Activated T-helper 1 cell treated with anti-CD3 and anti-CD28 coated beads, Interleukin-2, amount 50 U/mL, for 16 hours (primary cell): ENCODE measurements around the gene ST8SIA6.
"Not testable (repeated sequence)": the region's sequence is repeated elsewhere in the genome, so short reads cannot be mapped to it uniquely, and the experiment has no call there.

Experiments used
- DNase-seq, 2 donors: peaks; one replicate each; pipeline ENCODE4 v3.0.0-alpha.2; 2020; ENCODE audit warnings: low read depth in 1 of 2, low spot score in 1 of 2

ST8SIA6 gene

GRCh38 chr10:17457083-17457482, 2.7 kb upstream of the ST8SIA6 start:
- no peak for DNase-seq

GRCh38 chr10:17456032-17456548, 1.7 kb upstream of the ST8SIA6 start:
- DNase-seq, result no peak

- DNase-seq, result no peak
These were observed 673 bp upstream of the ST8SIA6 start for GRCh38 chr10:17455015-17455520.

DNA sequence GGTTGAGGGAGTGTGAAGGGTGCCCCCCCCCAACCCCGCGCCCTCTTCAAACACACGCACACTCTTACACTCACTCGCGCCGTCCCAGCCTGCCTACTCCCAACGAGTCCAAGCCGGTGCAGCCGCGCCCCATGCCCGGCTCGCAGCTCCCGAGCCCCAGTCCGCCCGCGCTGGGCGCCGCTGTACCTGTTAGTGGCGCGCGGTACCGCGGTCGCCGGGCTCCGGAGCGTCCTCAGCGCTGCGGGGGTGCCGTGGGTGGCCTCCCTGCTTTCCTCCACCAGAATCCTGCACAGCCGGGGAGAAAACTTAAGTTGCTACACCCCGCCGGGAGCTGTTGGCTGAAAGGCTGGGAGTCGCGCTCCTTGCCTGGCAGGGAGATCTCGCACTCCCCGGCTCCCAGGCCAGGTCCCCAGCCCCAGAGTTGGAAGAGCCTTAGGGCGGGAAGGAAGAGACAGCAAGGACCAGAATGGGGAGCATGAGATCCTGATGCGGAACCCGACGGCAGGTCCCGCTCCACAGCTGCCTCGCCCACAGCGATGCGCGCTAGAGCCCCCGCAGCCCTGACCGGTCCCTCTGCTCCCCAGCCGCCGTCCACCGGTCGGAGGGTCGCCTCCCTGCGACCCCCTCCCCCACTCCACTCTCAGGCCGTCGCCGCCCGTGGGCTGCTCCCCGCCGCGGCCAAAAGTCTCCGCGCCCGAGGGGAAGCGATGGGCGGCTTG, 863 bp downstream of the ST8SIA6 start:
- DNase-seq, result no peak

DNA sequence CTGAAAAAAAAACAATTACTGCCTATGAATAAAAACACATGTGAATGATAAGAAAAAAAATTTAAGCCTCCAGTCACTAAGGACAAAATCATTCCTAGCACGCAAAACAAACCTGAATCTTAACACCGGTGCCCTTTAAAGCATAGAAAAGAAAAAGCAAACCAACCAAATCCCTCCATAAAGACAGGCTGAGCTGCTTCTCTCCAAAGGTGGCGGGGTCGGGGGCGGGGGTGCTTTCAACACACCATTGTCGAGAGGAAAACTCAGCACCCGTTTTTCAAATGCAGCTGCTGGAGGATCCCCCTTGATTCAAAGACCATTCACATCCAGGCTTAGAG, 1.4 kb downstream of the ST8SIA6 start:
- DNase-seq, result no peak

- DNase-seq, result no peak
These were observed 2.1 kb downstream of the ST8SIA6 start for GRCh38 chr10:17452060-17452841.

DNA sequence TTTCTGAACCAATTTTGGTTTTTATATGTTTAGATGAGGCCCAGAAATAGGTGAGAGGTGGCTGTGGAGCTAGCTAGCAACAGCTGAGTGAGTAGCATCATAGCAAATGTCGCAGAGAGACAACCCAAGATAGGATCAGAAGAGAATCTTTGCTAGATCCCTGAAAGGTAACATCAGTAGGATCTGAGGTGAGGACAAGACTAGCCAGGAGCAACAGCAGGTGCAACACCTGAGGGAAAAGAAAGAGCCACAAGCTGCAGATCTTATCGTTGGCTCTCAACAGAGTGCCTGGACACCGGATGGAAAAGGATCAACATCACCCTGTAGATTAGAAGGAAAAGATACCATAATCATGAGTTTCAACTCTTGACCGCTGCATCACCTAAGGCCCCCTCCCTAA, 4.4 kb downstream of the ST8SIA6 start:
- DNase-seq, result no peak

DNA sequence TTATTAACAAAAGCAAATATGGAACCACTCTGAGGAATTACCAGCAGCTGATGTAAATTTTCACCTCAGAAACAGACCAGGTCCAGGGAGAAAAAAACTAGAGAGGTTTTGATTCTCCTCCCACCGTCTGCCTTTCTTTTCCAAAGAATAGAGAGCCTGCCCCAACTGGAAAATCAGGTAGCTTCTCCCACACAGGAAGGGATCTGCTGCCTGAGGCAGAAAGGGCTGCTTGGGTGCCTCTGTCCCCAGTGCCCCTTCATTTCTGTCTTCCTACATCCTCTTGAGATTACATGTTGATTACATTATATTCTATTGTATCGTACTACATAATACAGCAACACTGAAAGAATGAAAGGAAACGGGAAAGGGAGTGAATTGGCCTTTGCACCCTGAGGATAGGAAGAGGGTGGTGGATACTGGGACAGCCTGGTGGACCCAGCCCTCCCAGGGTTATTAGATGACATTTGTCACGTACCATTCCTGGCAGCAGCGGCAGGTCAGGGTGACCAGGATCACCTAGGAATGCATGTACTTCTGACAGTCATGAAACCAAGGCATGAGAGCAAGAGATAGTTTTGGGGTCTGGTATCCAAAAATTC, 8.9 kb downstream of the ST8SIA6 start:
- DNase-seq, result no peak

DNA sequence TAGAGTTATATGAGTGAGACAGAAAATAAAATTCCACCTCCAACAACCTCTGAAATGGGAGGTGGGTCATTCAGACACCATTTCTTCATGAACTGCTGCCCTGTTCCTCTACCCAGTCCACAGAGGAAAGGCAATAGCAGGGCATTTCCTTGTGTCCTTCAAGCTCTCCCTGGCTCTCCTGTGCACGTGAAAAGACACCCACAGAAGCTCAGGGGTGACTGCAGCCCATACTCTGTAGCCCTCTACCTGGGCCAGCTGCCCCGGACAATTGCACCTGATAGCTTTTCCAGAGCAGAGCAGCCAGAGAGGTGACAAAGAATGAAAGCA, 10.0 kb downstream of the ST8SIA6 start:
- no peak for DNase-seq

DNA sequence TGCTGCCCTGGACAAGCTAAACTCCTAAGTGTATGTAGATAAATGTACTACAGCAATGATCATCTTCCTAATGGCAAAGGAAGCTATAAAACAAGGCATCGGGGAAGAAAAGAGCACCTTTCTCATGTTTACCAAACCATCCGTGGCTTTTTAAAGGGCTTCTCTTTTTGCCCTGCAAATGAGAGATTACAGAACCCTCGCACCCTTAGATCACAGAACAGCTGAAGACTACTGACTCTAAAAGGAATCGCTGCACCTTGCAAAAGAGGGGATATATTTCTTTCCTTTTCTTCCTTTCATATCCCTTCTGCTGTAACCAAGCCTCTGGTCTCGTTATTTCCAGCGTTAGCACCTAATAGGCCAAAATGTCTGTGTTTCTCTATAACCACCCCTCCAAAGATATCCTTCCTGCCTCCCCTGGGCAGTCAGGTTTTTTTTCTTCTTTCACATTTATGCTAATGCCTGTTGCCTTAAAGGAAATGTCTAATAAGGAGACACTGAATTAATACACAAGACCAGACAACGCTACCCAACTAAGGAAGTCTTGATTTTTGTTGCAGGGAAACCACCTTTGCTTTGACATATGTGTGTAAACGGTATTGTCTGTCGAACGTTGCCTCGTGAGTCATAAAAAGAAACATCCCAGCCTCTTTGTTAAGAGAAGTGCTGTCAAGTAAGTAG, 10.5 kb downstream of the ST8SIA6 start:
- no peak for DNase-seq

- DNase-seq, result no peak
These were observed 15.8 kb downstream of the ST8SIA6 start for GRCh38 chr10:17438583-17438982.

DNA sequence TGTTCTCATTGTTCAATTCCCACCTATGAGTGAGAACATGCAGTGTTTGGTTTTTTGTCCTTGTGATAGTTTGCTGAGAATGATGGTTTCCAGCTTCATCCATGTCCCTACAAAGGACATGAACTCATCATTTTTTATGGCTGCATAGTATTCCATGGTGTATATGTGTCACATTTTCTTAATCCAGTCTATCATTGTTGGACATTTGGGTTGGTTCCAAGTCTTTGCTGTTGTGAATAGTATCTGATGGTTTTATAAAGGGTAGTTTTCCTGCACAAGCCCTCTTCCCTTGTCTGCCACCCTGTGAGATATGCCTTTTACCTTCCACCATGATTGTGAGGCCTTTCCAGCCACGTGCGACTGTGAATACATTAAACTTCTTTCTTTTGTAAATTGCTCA, 17.8 kb downstream of the ST8SIA6 start:
- DNase-seq, result not testable (repeated sequence)

DNA sequence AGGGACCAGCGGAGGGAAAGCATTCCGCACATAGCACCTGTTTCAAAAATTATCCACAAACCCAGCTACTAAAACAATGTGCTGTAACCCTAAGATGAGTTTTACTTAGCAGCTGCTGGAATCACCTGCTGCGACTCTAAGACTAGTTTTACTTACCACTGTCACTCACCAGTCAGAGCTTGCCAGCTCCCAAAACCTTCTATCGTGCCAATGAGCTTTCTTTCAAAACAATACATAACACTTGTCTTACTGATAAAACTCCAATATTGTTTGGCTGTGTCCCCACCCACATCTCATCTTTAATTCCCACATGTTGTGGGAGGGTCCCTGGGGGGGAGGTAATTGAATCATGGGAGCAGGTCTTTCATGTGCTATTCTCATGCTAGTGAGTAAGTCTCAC, 18.4 kb downstream of the ST8SIA6 start:
- DNase-seq, result no peak

DNA sequence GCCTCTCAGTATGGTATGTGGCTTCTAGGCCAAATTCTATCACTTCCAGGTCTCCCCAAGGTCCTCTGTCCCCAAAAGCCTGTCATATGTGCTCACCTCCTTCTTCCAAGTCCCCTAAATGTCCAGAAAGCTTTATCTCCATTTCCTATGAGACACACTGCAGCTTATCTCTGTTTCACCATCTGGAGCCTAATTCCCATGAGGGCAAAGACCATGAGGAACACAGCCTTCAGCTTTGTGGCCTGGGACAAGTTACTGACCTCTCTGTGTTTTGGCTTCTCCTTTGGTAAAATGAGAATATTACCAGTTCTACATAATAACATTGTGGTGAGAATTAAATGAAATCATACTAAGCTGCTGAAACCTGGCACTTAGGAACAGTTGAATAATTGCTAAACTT, 19.2 kb downstream of the ST8SIA6 start:
- no peak for DNase-seq

DNA sequence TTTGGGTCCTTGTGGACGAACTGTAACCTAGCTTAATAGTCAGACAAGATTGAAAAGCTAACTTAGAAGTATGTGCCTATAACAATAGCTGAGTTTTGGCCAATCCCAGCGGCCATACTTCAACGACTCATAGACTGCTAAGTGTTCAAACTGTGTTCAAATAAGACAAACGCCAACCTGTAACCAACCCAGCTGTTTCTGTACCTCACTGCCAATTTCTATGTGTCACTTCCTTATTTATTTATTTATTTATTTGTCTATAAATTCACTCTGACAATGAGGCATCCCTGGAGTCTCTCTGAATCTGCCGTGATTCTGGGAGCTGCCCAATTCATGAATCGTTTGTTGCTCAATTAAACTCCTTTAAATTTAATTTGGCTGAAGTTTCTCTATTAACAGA, 21.7 kb downstream of the ST8SIA6 start:
- DNase-seq, result no peak

DNA sequence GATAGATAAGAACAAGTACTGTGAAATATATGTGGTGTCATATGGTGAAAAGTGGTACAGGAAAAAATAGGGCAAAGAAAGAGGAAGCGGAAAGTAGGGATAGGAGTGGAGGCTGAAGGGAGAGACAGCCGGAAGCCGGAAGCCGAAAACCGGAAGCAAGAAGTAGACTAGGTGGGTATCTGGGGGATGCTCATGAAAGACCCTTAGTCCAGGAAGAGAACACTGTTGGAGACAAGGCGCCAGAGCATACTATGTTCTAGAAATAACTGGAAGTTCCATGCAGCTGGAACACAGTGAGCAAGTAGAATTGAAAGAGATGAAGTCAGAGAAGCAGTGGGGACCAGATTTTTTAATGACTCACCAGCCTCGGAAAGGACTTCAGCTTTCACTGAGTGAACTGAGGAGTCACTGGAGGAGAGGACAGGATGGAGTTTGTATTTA, 22.5 kb downstream of the ST8SIA6 start:
- DNase-seq, result no peak

- peak in 1 of 2 donors; percentile 28 for DNase-seq
These were observed 23.6 kb downstream of the ST8SIA6 start for GRCh38 chr10:17430647-17431355.

DNA sequence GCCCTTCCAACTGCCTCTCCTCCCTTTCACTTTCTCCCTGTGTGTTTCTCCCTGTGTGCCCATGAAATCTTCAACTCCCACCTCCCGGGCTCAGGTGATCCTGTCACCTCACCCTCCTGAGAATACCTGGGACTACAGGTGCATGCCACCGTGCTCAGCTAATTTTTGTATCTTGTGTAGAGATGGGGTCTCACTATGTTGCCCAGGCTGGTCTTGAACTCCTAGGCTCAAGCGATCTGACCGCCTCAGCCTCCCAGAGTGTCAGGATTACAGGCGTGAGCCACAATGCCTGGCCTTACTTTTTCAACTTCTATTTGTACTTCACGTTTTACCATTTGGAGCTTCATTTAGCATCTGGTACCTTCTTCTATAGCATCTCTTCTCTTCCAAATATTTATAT, 24.9 kb downstream of the ST8SIA6 start:
- DNase-seq, result no peak

DNA sequence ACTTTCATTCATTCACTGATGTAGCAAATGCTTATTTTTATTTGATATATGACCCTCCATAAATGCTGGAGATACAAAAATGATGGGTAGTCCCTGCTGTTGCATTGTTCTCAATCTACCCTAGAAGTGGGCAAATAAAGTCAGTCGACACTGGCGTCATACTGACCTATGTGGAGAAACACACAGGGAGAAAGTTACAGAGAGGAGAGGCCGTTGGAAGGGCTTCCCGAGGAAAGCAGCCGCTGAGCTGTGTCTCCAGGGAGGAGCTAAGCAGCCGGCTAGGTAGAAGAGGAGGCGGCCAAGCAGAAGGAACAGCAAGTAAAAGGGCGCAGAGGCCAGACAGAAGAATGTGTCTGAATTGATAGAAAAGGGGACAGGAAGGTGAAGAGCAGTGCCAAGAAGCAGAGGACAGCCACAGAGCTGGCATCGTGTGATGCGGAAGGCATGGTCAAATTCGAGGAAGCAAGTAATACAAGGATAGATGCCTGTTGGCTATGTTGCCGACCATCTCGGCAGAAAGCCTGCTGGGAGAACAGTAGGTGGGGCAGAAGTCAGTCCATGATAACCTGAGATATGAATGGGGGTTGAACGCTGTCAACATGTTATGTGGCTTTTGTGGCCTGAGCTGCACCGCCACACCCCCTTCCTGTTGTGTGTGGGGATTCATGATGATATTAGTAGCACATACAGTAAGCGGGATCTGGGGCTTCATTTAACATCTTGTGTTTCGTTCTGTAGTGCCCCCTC, 25.9 kb downstream of the ST8SIA6 start:
- peak; percentile 47 to 49 for DNase-seq

- no peak for DNase-seq
These were observed 26.6 kb downstream of the ST8SIA6 start for GRCh38 chr10:17427666-17428350.
